Rectal smooth muscle tissue (tissue), 1 donor: ENCODE data around the gene MAST3.

ENCODE experiments used
- H3K27ac ChIP-seq: one replicate; pipeline ENCODE4 v1.7.0; 2013; ENCODE audit warnings: low read depth, low read length, inconsistent platforms
- H3K27me3 ChIP-seq: one replicate; pipeline ENCODE4 v1.7.0; 2013; ENCODE audit warnings: low read length; ENCODE audit not compliant: control insufficient read depth, insufficient read depth
- H3K36me3 ChIP-seq: one replicate; pipeline ENCODE4 v1.7.0; 2013; ENCODE audit warnings: low read length; ENCODE audit not compliant: control insufficient read depth, insufficient read depth
- H3K4me1 ChIP-seq: one replicate; pipeline ENCODE4 v1.7.0; 2013; ENCODE audit warnings: low read length; ENCODE audit not compliant: control insufficient read depth, insufficient read depth
- H3K4me3 ChIP-seq: one replicate; pipeline ENCODE4 v1.7.0; 2013; ENCODE audit warnings: low read length
- H3K9ac ChIP-seq: one replicate; pipeline ENCODE4 v1.7.0; 2013; ENCODE audit warnings: low read length

The MAST3 gene

DNA sequence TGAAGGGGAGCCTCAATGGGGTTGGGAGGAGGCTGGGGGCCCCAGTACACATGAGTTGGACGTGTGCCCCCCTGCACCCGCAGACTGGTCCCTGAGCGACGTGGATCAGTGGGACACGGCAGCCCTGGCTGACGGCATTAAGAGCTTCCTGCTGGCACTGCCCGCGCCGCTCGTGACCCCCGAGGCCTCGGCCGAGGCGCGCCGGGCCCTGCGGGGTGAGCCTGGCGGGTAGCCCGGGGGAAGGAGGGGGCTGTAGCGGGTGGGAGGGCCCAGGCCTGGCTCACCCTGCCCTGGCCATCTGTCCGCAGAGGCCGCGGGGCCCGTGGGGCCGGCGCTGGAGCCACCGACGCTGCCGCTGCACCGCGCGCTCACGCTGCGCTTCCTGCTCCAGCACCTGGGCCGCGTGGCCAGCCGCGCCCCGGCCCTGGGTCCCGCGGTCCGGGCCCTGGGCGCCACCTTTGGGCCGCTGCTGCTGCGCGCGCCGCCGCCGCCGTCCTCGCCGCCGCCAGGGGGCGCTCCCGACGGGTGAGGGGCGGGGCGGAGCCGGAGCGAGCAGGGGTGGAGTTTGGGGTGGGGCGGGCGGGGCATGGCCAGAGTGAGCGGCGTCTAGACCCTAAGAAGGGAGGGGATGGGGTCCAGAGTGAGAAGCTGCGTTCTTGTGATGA is 63.5 kb downstream of the MAST3 start:
- H3K9ac ChIP-seq, result peak overlapping the region; percentile 21
- peak overlapping the region; percentile 55 for H3K4me3 ChIP-seq
- H3K27me3 ChIP-seq, result no peaks in the 10 kb centered on the region
- peaks cover 27% of the 10 kb centered on the region for H3K36me3 ChIP-seq
- H3K4me1 ChIP-seq, result peaks cover 17% of the 10 kb centered on the region
- peak overlapping the region; percentile 51 for H3K27ac ChIP-seq

DNA sequence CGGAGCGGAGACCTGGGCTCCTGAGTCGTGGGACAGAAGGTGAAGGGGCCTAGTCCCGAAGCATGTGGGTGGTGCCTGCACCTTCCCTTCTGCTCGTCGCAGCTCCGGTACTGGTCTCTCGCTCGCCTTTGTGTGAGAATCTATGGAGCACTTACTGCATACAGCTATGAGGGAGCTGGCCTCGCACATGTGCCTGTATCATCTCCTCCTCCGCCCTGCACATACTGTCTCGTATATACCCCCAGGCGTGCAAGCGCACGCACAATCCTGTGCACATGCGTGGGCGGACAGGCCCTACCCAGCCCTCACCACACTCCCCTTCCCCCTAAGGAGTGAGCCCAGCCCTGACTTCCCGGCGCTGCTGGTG is 64.0 kb downstream of the MAST3 start:
- Histone ChIP-seq H3K4me3 (peak overlapping the region; percentile 55), H3K27me3 (no peaks in the 10 kb centered on the region), H3K4me1 (peaks cover 16% of the 10 kb centered on the region), H3K9ac (peak overlapping the region; percentile 21), H3K27ac (no peak overlapping the region), H3K36me3 (peaks cover 29% of the 10 kb centered on the region)

- Histone ChIP-seq H3K36me3 (peaks cover 36% of the 10 kb centered on the region), H3K4me1 (peaks cover 6% of the 10 kb centered on the region), H3K27ac (no peak overlapping the region), H3K27me3 (no peaks in the 10 kb centered on the region), H3K9ac (no peak overlapping the region), H3K4me3 (no peak overlapping the region)
Measured at GRCh38 chr19:18164072-18164471, 66.5 kb downstream of the MAST3 start.

DNA sequence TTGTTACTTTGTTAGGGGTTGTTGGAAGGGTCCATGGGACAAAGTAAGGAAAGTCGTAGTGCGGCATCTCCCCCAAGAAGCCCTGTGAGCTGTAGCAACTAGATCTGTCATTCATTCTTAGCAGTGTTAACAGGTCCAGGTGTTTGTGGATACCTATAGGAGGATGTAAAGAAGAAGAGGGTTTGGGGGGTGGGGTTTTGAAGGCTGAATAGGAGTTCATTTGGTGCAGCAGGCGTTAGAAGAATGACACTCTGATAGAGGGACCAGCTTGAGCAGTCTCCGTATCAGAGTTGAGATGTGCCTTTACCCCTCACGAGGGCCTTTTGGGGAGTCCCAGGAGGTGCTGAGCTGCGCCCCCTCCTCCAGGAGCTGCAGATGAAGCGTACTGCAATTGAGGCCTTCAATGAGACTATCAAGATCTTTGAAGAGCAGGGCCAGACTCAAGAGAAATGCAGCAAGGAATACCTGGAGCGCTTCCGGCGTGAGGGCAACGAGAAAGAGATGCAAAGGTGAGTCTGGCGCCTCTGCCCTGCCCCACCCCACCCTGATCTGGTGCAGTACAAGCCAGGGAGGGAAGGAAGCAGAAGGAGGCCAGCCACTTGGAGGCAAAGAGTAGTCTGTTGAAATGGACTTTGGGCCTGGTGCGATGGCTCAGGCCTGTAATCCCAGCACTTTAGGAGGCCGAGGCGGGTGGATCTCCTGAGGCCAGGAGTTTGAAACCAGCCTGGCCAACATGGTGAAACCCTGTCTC is 68.4 kb downstream of the MAST3 start:
- Histone ChIP-seq H3K36me3 (peaks cover 36% of the 10 kb centered on the region), H3K4me1 (peaks cover 2% of the 10 kb centered on the region), H3K9ac (no peak overlapping the region), H3K27ac (no peak overlapping the region), H3K4me3 (no peak overlapping the region), H3K27me3 (no peaks in the 10 kb centered on the region)

GRCh38 chr19:18167011-18167410 is 69.4 kb downstream of the MAST3 start:
- no peak overlapping the region for H3K4me3 ChIP-seq
- H3K4me1 ChIP-seq, result no peaks in the 10 kb centered on the region
- no peak overlapping the region for H3K9ac ChIP-seq
- H3K27ac ChIP-seq, result no peak overlapping the region
- peaks cover 32% of the 10 kb centered on the region for H3K36me3 ChIP-seq
- H3K27me3 ChIP-seq, result no peaks in the 10 kb centered on the region

DNA sequence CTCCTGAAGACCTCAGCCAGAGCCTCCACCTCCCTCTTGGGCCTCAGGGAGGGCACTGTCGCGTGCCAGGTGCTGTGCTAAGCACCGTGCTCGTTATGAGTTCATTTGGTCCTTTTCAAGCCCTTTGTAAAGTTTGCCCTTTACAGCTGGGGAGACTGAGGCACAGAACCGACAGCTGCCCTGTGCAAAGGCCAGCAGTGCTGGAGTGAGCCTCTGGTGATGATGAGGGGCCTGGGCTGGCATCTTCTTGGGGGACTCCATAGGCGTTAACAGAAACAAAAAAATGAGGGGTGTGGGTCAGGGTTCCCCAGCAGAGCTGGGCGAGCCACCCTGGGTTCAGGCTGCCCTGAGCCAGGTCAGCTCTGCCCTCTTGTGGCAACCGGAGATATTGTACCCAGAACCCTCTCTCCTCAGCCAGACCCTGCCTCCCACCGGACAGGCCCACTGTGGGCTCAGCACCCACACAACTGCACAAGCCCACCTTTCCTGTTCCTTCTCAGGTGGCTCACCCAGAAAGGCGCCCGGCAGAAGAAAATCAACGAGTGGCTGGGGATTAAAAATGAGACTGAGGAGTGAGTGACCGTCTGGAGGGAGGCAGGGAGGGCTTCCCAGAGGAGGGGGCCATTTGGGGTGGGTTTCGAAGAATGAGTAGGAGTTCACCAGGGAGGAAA is 70.5 kb downstream of the MAST3 start:
- H3K4me3 ChIP-seq, result no peak overlapping the region
- no peaks in the 10 kb centered on the region for H3K4me1 ChIP-seq
- peaks cover 23% of the 10 kb centered on the region for H3K36me3 ChIP-seq
- no peak overlapping the region for H3K27ac ChIP-seq
- no peaks in the 10 kb centered on the region for H3K27me3 ChIP-seq
- H3K9ac ChIP-seq, result no peak overlapping the region

- H3K4me1 ChIP-seq, result peaks cover 3% of the 10 kb centered on the region
- no peak overlapping the region for H3K4me3 ChIP-seq
- H3K9ac ChIP-seq, result no peak overlapping the region
- H3K27me3 ChIP-seq, result no peaks in the 10 kb centered on the region
- H3K36me3 ChIP-seq, result peaks cover 20% of the 10 kb centered on the region
- H3K27ac ChIP-seq, result no peak overlapping the region
Measured at GRCh38 chr19:18168673-18169381, 71.2 kb downstream of the MAST3 start.

GRCh38 chr19:18170714-18171255 is 73.2 kb downstream of the MAST3 start:
- Histone ChIP-seq H3K9ac (no peak overlapping the region), H3K27me3 (no peaks in the 10 kb centered on the region), H3K36me3 (peaks cover 14% of the 10 kb centered on the region), H3K27ac (peak overlapping the region; percentile 11), H3K4me1 (peaks cover 3% of the 10 kb centered on the region), H3K4me3 (no peak overlapping the region)

DNA sequence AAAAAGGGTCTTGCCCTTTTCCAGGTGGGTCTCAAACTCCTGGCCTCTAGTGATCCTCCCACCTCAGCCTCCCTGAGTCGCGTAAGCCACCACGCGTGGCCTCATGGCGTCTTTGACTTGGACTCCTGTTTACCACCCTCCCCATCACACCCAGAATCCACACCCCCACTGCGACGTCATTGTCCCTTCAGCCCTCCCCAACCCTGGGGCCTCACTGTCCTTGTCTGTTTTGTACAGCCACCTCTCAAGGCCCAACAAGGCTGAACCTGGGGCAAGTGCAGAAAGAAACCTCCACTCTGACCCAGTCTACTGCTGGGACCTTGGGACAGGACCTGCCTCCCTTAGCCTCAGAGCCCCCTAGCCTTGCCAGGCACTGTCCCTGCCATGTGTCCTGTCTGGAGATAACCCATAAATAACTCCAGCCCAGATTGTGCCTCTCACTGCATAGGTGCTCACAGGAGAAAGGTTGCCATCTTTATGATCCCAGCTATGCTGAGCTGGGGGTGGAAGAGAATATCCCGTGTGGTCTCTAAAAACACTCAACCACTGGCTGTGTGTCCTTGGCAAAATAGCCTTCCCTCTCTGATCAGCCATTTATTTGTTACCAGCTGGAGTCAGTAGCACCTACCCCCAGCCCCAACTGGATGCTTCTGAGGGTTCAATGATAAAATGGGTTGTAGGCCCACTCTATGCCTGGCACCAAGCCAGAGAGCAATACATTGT is 74.2 kb downstream of the MAST3 start:
- H3K4me1 ChIP-seq, result peaks cover 3% of the 10 kb centered on the region
- no peak overlapping the region for H3K9ac ChIP-seq
- no peak overlapping the region for H3K4me3 ChIP-seq
- H3K36me3 ChIP-seq, result peaks cover 7% of the 10 kb centered on the region
- H3K27ac ChIP-seq, result no peak overlapping the region
- H3K27me3 ChIP-seq, result no peaks in the 10 kb centered on the region

DNA sequence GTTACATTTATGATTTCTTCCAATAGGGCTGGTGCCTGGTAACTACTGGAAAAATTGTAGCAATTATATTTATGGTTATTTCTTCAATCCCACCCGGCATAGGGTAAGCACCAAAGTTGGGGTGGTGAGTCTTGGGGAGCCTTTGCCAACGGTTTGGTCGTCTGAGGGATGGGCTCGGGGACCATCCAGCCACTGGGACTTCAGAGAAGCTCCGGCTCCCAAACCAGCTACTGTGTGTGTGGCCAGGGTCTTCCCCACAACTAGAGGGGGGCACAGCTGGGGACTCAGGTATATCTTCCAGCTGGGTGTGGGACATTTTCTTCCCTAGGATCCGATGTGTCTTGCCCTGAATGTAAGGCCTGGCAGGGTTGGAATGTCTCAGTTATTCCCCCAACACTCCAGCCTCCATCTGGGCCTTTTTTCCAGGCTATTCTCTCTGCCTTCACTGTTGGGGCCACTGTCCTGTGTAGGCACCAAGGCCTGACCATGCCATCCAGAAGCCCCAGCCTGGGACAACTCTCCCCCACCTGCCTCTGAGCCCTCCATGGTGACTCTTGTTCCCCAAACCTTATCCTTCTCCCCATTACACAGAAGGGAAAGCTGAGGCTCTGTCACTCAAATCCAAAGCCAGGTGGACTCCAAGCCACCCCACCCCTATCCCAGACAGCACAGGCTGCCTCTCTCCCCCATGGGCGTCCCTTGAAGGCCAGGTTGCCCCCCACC is 74.9 kb downstream of the MAST3 start:
- H3K36me3 ChIP-seq, result peaks cover 5% of the 10 kb centered on the region
- H3K4me3 ChIP-seq, result no peak overlapping the region
- H3K4me1 ChIP-seq, result peaks cover 3% of the 10 kb centered on the region
- no peak overlapping the region for H3K9ac ChIP-seq
- H3K27me3 ChIP-seq, result no peaks in the 10 kb centered on the region
- no peak overlapping the region for H3K27ac ChIP-seq

GRCh38 chr19:18173054-18173571 is 75.5 kb downstream of the MAST3 start:
- H3K36me3 ChIP-seq, result peaks cover 5% of the 10 kb centered on the region
- H3K9ac ChIP-seq, result peak overlapping the region; percentile 39
- H3K4me3 ChIP-seq, result peak overlapping the region; percentile 82
- no peak overlapping the region for H3K27ac ChIP-seq
- H3K4me1 ChIP-seq, result peaks cover 3% of the 10 kb centered on the region
- H3K27me3 ChIP-seq, result no peaks in the 10 kb centered on the region
